HEK293 (cell line): Measurements from ENCODE around the gene SOX30.

Source experiments
- CTCF ChIA-PET: fragments of 350-600 bp; formaldehyde crosslinking; extraction: SDS; loops from one replicate; lab custom pipeline; 2021; ENCODE audit warnings: antibody characterized with exemption; lab: Yijun Ruan, JAX
- POLR2A ChIA-PET: fragments of 300-600 bp; formaldehyde crosslinking; extraction: SDS; loops from one replicate; lab custom pipeline; 2020; ENCODE audit warnings: antibody characterized with exemption, inconsistent platforms; lab: Yijun Ruan, JAX
- H3K27ac ChIP-seq: fragments of 200-500 bp; sonication (Bioruptor generic); 2 replicates; pipeline ENCODE4 v1.5.1; 2014; ENCODE audit warnings: low read depth, low read length, control low read depth, inconsistent platforms; ENCODE audit errors: extremely low read depth
- H3K36me3 ChIP-seq, 2 experiments: fragments of 200-500 bp in 1 of 2; sonication (Bioruptor generic) in 1 of 2; 1 replicate in 1 of 2; 2 replicates in 1 of 2; pipeline ENCODE4 v1.5.1; 2014 to 2017; ENCODE audit warnings: inconsistent platforms in 2 of 2, low read length in 2 of 2; ENCODE audit not compliant: control insufficient read depth in 2 of 2, insufficient read depth in 1 of 2
- H3K4me1 ChIP-seq: fragments of 200-500 bp; sonication (Bioruptor generic); 2 replicates; pipeline ENCODE4 v1.5.1; 2014; ENCODE audit warnings: mild to moderate bottlenecking, low read length, inconsistent platforms; ENCODE audit not compliant: control insufficient read depth, insufficient read depth
- H3K4me3 ChIP-seq: 2 replicates; pipeline ENCODE4 v1.5.1; 2011; ENCODE audit warnings: low read depth, mild to moderate bottlenecking, control low read depth, low read length, moderate library complexity
- H3K9me3 ChIP-seq: fragments of 200-500 bp; sonication (Bioruptor generic); 2 replicates; pipeline ENCODE4 v1.5.1; 2014; ENCODE audit warnings: low read depth, low read length, inconsistent platforms; ENCODE audit not compliant: control insufficient read depth, insufficient read depth
- GLI2 ChIP-seq: fragments of 450-650 bp; formaldehyde crosslinking; IDR thresholded peaks from 2 replicates; pipeline ENCODE4; 2017; ENCODE audit warnings: missing biosample characterization, missing genetic modification characterization, low read depth, borderline replicate concordance
- HOXA7 ChIP-seq: sonication (generic); formaldehyde crosslinking; IDR thresholded peaks from 2 replicates; pipeline ENCODE4 v1.8.1; 2022; ENCODE audit warnings: missing genetic modification reagents, borderline replicate concordance
- MZF1 ChIP-seq: fragments of 450-650 bp; formaldehyde crosslinking; IDR thresholded peaks from 2 replicates; pipeline ENCODE4 v1.5.1; 2017; ENCODE audit warnings: missing biosample characterization, missing genetic modification characterization, borderline replicate concordance
- OVOL3 ChIP-seq: fragments of 450-650 bp; formaldehyde crosslinking; IDR thresholded peaks from 2 replicates; pipeline ENCODE4 v1.5.1; 2016; ENCODE audit warnings: missing biosample characterization, missing genetic modification characterization
- PATZ1 ChIP-seq: fragments of 450-650 bp; formaldehyde crosslinking; IDR thresholded peaks from 2 replicates; pipeline ENCODE4 v1.5.1; 2016; ENCODE audit warnings: missing biosample characterization, missing genetic modification characterization
- PRDM2 ChIP-seq: fragments of 450-650 bp; formaldehyde crosslinking; IDR thresholded peaks from 2 replicates; pipeline ENCODE4 v1.5.1; 2016; ENCODE audit warnings: missing biosample characterization, missing genetic modification characterization, borderline replicate concordance
- ZBTB20 ChIP-seq: fragments of 450-650 bp; formaldehyde crosslinking; IDR thresholded peaks from 2 replicates; pipeline ENCODE4 v1.5.1; 2016; ENCODE audit warnings: missing biosample characterization, missing genetic modification characterization
- ZBTB6 ChIP-seq: fragments of 450-650 bp; formaldehyde crosslinking; IDR thresholded peaks from 2 replicates; pipeline ENCODE4 v1.5.1; 2017; ENCODE audit warnings: missing biosample characterization, missing genetic modification characterization
- ZNF10 ChIP-seq: fragments of 450-650 bp; formaldehyde crosslinking; IDR thresholded peaks from 2 replicates; pipeline ENCODE4 v1.5.1; 2017; ENCODE audit warnings: missing biosample characterization, missing genetic modification characterization
- ZNF157 ChIP-seq: fragments of 450-650 bp; formaldehyde crosslinking; IDR thresholded peaks from 2 replicates; pipeline ENCODE4 v1.5.1; 2016; ENCODE audit warnings: missing biosample characterization, missing genetic modification characterization
- ZNF266 ChIP-seq: fragments of 450-650 bp; formaldehyde crosslinking; IDR thresholded peaks from 2 replicates; pipeline ENCODE4 v1.5.1; 2016; ENCODE audit warnings: missing biosample characterization, missing genetic modification characterization, low read depth
- ZNF37A ChIP-seq: fragments of 450-650 bp; IDR thresholded peaks from 2 replicates; pipeline ENCODE4 v1.5.1; 2018; ENCODE audit warnings: missing biosample characterization, missing genetic modification characterization
- ZNF423 ChIP-seq: fragments of 450-650 bp; formaldehyde crosslinking; IDR thresholded peaks from 2 replicates; pipeline ENCODE4 v1.5.1; 2016; ENCODE audit warnings: missing biosample characterization, missing genetic modification characterization
- ZNF48 ChIP-seq: fragments of 450-650 bp; formaldehyde crosslinking; IDR thresholded peaks from 2 replicates; pipeline ENCODE4 v1.5.1; 2016; ENCODE audit warnings: missing biosample characterization, missing genetic modification characterization
- ZNF501 ChIP-seq: fragments of 450-650 bp; formaldehyde crosslinking; IDR thresholded peaks from 2 replicates; pipeline ENCODE4 v1.5.1; 2016; ENCODE audit warnings: missing biosample characterization, missing genetic modification characterization
- ZNF513 ChIP-seq: fragments of 450-650 bp; IDR thresholded peaks from 2 replicates; pipeline ENCODE4 v1.5.1; 2018; ENCODE audit warnings: missing biosample characterization, missing genetic modification characterization
- ZNF571 ChIP-seq: fragments of 450-650 bp; formaldehyde crosslinking; IDR thresholded peaks from 2 replicates; pipeline ENCODE4 v1.5.0; 2017; ENCODE audit warnings: missing biosample characterization, missing genetic modification characterization
- ZNF580 ChIP-seq: fragments of 450-650 bp; formaldehyde crosslinking; IDR thresholded peaks from 2 replicates; pipeline ENCODE4 v1.5.1; 2016; ENCODE audit warnings: missing biosample characterization, missing genetic modification characterization
- ZNF585B ChIP-seq: fragments of 450-650 bp; formaldehyde crosslinking; IDR thresholded peaks from 2 replicates; pipeline ENCODE4 v1.5.1; 2016; ENCODE audit warnings: missing biosample characterization, missing genetic modification characterization
- ZNF623 ChIP-seq: fragments of 450-650 bp; formaldehyde crosslinking; IDR thresholded peaks from 2 replicates; pipeline ENCODE4 v1.5.1; 2016; ENCODE audit warnings: missing biosample characterization, missing genetic modification characterization
- ZNF639 ChIP-seq: fragments of 450-650 bp; formaldehyde crosslinking; IDR thresholded peaks from 2 replicates; pipeline ENCODE4 v1.5.1; 2016; ENCODE audit warnings: missing biosample characterization, missing genetic modification characterization
- ZNF830 ChIP-seq: fragments of 450-650 bp; IDR thresholded peaks from 2 replicates; pipeline ENCODE4 v1.5.0; 2018; ENCODE audit warnings: missing biosample characterization, missing genetic modification characterization, low read depth, mild to moderate bottlenecking, moderate library complexity

SOX30 gene

GRCh38 chr5:157689942-157690689, 37.9 kb upstream of the SOX30 start:
- no peaks in the 10 kb centered on the region for H3K9me3 ChIP-seq
- CTCF ChIA-PET: interaction anchor here (0.6 to 0.7 kb wide), 2 partner anchors 362 to 382 kb away, joined by 3 to 6 read pairs; no protein-coding TSS in a partner anchor
- H3K36me3 ChIP-seq: no peaks in the 10 kb centered on the region
- TF ChIP-seq PRDM2 (no peak), ZNF37A (tag by site-specific recombination) (no peak), ZNF48 (tag by site-specific recombination) (no peak), MZF1 (tag by site-specific recombination) (no peak), ZNF501 (no peak), ZBTB20 (no peak), ZNF580 (no peak), ZNF157 (no peak), ZNF571 (tag by site-specific recombination) (no peak), ZNF10 (tag by site-specific recombination) (no peak), ZNF266 (tag by site-specific recombination) (no peak), GLI2 (no peak), ZNF830 (tag by site-specific recombination) (no peak), ZNF423 (tag by site-specific recombination) (no peak), ZNF585B (tag by site-specific recombination) (no peak), HOXA7 (CRISPR knock-in tag) (no peak), ZNF623 (tag by site-specific recombination) (no peak), ZBTB6 (tag by site-specific recombination) (no peak)
- no peak overlapping the region for H3K4me3 ChIP-seq
- H3K27ac ChIP-seq: no peak overlapping the region
- POLR2A ChIA-PET: no interaction called here
- H3K4me1 ChIP-seq: no peaks in the 10 kb centered on the region

GRCh38 chr5:157687198-157687554, 34.9 kb upstream of the SOX30 start:
- no peak overlapping the region for H3K4me3 ChIP-seq
- POLR2A ChIA-PET: no interaction called here
- no peaks in the 10 kb centered on the region for H3K4me1 ChIP-seq
- CTCF ChIA-PET: no interaction called here
- no peak overlapping the region for H3K27ac ChIP-seq
- no peaks in the 10 kb centered on the region for H3K9me3 ChIP-seq
- no peaks in the 10 kb centered on the region for H3K36me3 ChIP-seq
- TF ChIP-seq ZNF513 (tag by site-specific recombination) (no peak), PATZ1 (tag by site-specific recombination) (no peak), ZNF639 (tag by site-specific recombination) (no peak), OVOL3 (tag by site-specific recombination) (no peak)
